Hepatocyte (in vitro differentiated cells): ENCODE data around the gene PZP. TPM values are rescaled to one million over a fixed set of nuclear protein-coding genes. Genes with fewer than 3 reads are reported as not detected.

Experiments
- DNase-seq: peaks from one replicate; pipeline ENCODE4 v3.0.0-alpha.2; 2016; ENCODE audit warnings: low spot score
- H2AFZ ChIP-seq: fragments of 200-600 bp; sonication (generic); 2 replicates; pipeline ENCODE4 v1.6.0; 2016; ENCODE audit warnings: antibody characterized with exemption, mild to moderate bottlenecking
- H3K27ac ChIP-seq: fragments of 200-600 bp; sonication (generic); 2 replicates; pipeline ENCODE4 v1.5.1; 2016; ENCODE audit warnings: mild to moderate bottlenecking
- H3K27me3 ChIP-seq: fragments of 200-600 bp; sonication (generic); 2 replicates; pipeline ENCODE4 v1.6.1; 2016
- H3K36me3 ChIP-seq: fragments of 200-600 bp; sonication (generic); replicated peaks from 2 replicates; pipeline ENCODE4 v1.5.1; 2016; ENCODE audit warnings: low read depth; ENCODE audit not compliant: insufficient read depth
- H3K4me1 ChIP-seq: fragments of 200-600 bp; sonication (generic); 2 replicates; pipeline ENCODE4 v1.5.1; 2016; ENCODE audit warnings: mild to moderate bottlenecking, moderate library complexity; ENCODE audit not compliant: insufficient read depth
- H3K4me2 ChIP-seq: fragments of 200-600 bp; sonication (generic); 2 replicates; pipeline ENCODE4 v1.6.0; 2016
- H3K4me3 ChIP-seq: fragments of 200-600 bp; sonication (generic); 2 replicates; pipeline ENCODE4 v1.5.1; 2016; ENCODE audit warnings: mild to moderate bottlenecking
- H3K79me2 ChIP-seq: fragments of 200-600 bp; sonication (generic); 2 replicates; pipeline ENCODE4 v1.6.0; 2017; ENCODE audit warnings: mild to moderate bottlenecking
- H3K9me2 ChIP-seq: fragments of 200-600 bp; sonication (generic); replicated peaks from 2 replicates; pipeline ENCODE4 v1.6.0; 2017; ENCODE audit warnings: mild to moderate bottlenecking; ENCODE audit not compliant: insufficient read depth
- H3K9me3 ChIP-seq: fragments of 200-600 bp; sonication (generic); 2 replicates; pipeline ENCODE4 v1.5.1; 2016; ENCODE audit warnings: low read depth, mild to moderate bottlenecking
- H4K20me1 ChIP-seq: fragments of 200-600 bp; sonication (generic); 2 replicates; pipeline ENCODE4 v1.6.0; 2016; ENCODE audit warnings: mild to moderate bottlenecking; ENCODE audit not compliant: insufficient read depth, poor library complexity, severe bottlenecking
- EZH2 ChIP-seq: fragments of 200-600 bp; sonication (generic); IDR thresholded peaks from 2 replicates; pipeline ENCODE4 v1.6.1; 2016; ENCODE audit warnings: antibody characterized with exemption, mild to moderate bottlenecking, borderline replicate concordance
- EZH2phosphoT487 ChIP-seq: fragments of 200-600 bp; sonication (generic); IDR thresholded peaks from one replicate; pipeline ENCODE4 v1.6.1; 2018; ENCODE audit warnings: antibody characterized with exemption, mild to moderate bottlenecking, low read depth, moderate library complexity; ENCODE audit not compliant: unreplicated experiment, severe bottlenecking
- WGBS: methylation state at CpG from one replicate; pipeline ENCODE4 v1.1.6; 2016; ENCODE audit warnings: low lambda C conversion rate; ENCODE audit errors: missing lambda C conversion rate; 5-methylcytosine and 5-hydroxymethylcytosine counted together
- polyA plus RNA-seq: library from polyadenylated mRNA; unstranded; fragments of >200 nt; fragmentation: Nextera tagmentation; extraction: Ambion mirVana; gene quantifications from 2 replicates; pipeline ENCODE4 v1.2.1, GENCODE V29; 2016
- total RNA-seq: library from RNA; depleted of rRNA; stranded (reverse); fragments of >200 nt; gene quantifications from 2 replicates; pipeline ENCODE4 v1.2.3, GENCODE V29; 2014
- TF ChIP-seq, protein P1 (sequence below): fragments of 200-600 bp; sonication (generic); IDR thresholded peaks from 2 replicates; pipeline ENCODE4 v1.5.1; 2016; ENCODE audit warnings: antibody characterized with exemption, mild to moderate bottlenecking; ENCODE audit not compliant: poor library complexity

The PZP gene
- total and polyA plus RNA-seq, 2 experiments from 2014 or later, result 0.10 to 0.45 TPM

DNA sequence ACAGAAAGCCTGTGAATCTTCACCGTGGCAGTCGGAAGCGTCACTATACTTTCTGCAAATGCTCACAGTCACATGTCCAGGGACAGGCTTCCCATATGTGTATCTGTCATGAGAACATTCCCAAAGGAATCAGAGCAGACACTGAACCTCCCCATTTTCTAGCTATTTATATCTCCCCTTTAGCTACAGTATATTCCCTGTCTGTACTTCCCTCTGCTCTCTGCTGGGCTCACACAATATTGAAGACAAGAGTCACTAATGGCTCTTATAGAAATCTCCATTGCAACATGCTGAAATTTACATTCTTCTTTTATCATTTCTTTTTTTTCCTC lies 100.7 kb downstream of the PZP start:
- no peak overlapping the region for H3K27ac ChIP-seq
- H3K9me2 ChIP-seq, result no peaks in the 10 kb centered on the region
- H3K9me3 ChIP-seq, result no peaks in the 10 kb centered on the region
- TF ChIP-seq EZH2phosphoT487, result no peak
- TF ChIP-seq, protein P1, sequence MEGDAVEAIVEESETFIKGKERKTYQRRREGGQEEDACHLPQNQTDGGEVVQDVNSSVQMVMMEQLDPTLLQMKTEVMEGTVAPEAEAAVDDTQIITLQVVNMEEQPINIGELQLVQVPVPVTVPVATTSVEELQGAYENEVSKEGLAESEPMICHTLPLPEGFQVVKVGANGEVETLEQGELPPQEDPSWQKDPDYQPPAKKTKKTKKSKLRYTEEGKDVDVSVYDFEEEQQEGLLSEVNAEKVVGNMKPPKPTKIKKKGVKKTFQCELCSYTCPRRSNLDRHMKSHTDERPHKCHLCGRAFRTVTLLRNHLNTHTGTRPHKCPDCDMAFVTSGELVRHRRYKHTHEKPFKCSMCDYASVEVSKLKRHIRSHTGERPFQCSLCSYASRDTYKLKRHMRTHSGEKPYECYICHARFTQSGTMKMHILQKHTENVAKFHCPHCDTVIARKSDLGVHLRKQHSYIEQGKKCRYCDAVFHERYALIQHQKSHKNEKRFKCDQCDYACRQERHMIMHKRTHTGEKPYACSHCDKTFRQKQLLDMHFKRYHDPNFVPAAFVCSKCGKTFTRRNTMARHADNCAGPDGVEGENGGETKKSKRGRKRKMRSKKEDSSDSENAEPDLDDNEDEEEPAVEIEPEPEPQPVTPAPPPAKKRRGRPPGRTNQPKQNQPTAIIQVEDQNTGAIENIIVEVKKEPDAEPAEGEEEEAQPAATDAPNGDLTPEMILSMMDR, result no peak
- no peak for TF ChIP-seq EZH2
- no peaks in the 10 kb centered on the region for H3K4me1 ChIP-seq
- H2AFZ ChIP-seq, result no peak overlapping the region
- no peaks in the 10 kb centered on the region for H3K36me3 ChIP-seq
- DNase-seq, result no peak
- no peak overlapping the region for H3K4me3 ChIP-seq
- H3K79me2 ChIP-seq, result no peaks in the 10 kb centered on the region
- no peaks in the 10 kb centered on the region for H3K27me3 ChIP-seq
- H3K4me2 ChIP-seq, result no peak overlapping the region
- 97% methylated on average over 3 of the region's 3 CpGs for WGBS
- no peaks in the 10 kb centered on the region for H4K20me1 ChIP-seq

DNA sequence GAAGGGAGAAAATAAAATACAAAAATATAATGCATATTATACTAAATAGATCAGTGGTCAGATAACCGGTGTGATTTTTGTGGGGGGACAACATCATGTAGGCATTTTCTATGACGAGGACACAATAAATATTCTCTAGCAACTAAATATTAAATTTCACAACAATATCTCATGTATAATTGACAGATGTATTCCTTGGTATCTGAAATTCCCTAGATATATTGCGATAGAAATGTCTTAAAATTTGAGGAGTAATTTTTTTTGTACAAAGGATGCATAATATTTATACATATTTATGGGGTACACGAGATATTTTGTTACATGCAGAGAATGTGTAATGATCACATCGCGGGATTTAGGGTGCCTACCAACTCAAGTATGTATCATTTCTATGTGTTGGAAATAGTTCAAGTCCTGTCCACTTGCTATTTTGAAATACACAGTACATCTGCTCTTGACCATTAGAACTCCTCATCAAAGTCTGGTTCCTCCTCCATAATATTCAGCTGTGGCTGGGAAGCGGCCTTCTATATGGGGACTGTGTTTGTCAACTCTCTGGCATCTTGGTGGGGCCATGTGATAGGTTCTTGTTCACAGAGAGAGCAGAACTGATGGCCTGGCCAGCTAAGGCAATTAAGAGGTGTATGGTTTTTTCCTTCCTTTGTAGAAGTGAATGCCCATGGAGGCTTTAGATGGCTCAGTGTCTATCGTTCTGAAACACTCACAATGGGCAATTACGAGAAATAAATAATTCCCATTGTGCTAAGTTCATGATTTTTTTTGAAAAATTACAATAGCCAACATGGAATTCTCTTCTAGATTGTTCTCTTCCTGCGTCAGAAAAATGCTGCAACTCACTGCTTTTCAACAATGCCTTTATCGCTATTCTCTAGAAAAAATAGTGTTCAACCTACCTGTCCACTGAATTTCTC lies 101.3 kb downstream of the PZP start:
- H3K79me2 ChIP-seq, result no peaks in the 10 kb centered on the region
- DNase-seq, result no peak
- H3K4me1 ChIP-seq, result no peaks in the 10 kb centered on the region
- H3K27ac ChIP-seq, result no peak overlapping the region
- no peaks in the 10 kb centered on the region for H3K27me3 ChIP-seq
- no peak overlapping the region for H3K4me3 ChIP-seq
- no peak overlapping the region for H2AFZ ChIP-seq
- TF ChIP-seq EZH2phosphoT487, result no peak
- no peaks in the 10 kb centered on the region for H3K9me2 ChIP-seq
- H3K4me2 ChIP-seq, result no peak overlapping the region
- whole genome bisulfite sequencing, result 94% methylated on average over 11 of the region's 11 CpGs
- no peaks in the 10 kb centered on the region for H3K36me3 ChIP-seq
- no peaks in the 10 kb centered on the region for H4K20me1 ChIP-seq
- no peaks in the 10 kb centered on the region for H3K9me3 ChIP-seq

DNA sequence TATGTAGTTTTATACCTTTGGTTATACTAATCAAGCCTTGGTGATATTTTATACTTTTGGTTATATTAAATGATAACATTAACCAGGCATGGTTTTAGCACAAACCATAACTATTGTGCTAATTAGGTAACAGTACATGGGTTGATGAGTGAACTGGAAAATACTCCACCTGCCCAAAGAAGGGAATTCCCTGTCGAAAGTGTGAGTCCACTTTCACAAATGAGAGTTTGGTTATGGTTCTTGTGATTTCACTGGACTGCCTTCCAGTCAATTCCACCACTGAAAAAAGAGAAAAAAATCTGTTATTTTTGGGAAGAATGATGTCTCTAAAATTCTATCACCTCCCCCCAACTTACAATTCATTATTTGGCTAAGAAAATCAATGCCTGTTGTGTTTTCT lies 102.1 kb downstream of the PZP start:
- Histone ChIP-seq H3K9me2 (no peaks in the 10 kb centered on the region), H3K4me2 (no peak overlapping the region), H3K4me3 (no peak overlapping the region), H3K27me3 (no peaks in the 10 kb centered on the region), H3K9me3 (no peaks in the 10 kb centered on the region), H2AFZ (no peak overlapping the region), H3K4me1 (no peaks in the 10 kb centered on the region), H4K20me1 (no peaks in the 10 kb centered on the region), H3K36me3 (no peaks in the 10 kb centered on the region), H3K27ac (no peak overlapping the region), H3K79me2 (no peaks in the 10 kb centered on the region)
- WGBS, result 91% methylated on average over 1 of the region's 1 CpG
- TF ChIP-seq EZH2 (no peak), EZH2phosphoT487 (no peak)
- TF ChIP-seq, protein P1, result no peak
- no peak for DNase-seq

DNA sequence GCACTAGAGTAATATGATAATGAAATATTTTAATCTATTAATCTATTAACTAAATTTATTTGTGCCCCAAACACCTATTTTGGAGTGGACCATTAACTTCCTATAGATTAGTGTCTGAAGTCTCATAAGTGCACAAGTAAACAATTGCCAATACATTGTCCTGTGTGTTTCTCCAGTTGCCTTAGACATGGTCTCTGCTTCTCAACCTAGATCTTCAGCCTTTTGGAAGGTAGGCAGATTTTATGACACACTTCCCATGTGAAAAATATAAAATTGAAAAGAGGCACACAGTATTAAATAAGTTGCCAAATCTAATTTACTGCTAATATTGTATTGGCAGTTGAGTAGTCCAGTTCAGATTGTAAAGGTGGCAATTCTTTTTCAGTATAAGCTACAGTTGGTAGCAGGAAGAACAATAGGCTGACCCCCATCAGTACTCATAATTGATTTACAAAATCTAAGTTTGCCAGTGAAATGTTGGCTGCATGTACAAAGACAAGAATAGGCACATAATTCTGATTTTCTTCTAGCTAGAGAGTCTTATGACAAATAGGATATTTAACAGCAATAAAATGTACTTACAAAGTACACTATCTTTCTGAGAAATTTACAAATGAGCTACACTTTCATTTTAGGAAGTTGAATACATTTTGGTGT lies 103.3 kb downstream of the PZP start:
- no peaks in the 10 kb centered on the region for H3K27me3 ChIP-seq
- H3K27ac ChIP-seq, result no peak overlapping the region
- H3K36me3 ChIP-seq, result no peaks in the 10 kb centered on the region
- no peak overlapping the region for H2AFZ ChIP-seq
- no peak for DNase-seq
- TF ChIP-seq EZH2, result no peak
- H3K4me1 ChIP-seq, result no peaks in the 10 kb centered on the region
- H3K79me2 ChIP-seq, result no peaks in the 10 kb centered on the region
- H4K20me1 ChIP-seq, result no peaks in the 10 kb centered on the region
- H3K4me2 ChIP-seq, result no peak overlapping the region
- H3K9me2 ChIP-seq, result no peaks in the 10 kb centered on the region
- no peak overlapping the region for H3K4me3 ChIP-seq
- H3K9me3 ChIP-seq, result no peaks in the 10 kb centered on the region
